Uterus (tissue), 2 donors: Measurements from ENCODE around the gene WBP1L.

Experiments
- CTCF ChIP-seq, 4 experiments: fragments of 200-600 bp in 2 of 4; fragments of 450-650 bp in 2 of 4; sonication (generic) in 2 of 4; IDR thresholded peaks; one replicate each; pipeline ENCODE4 v1.5.1; 2016 to 2019; ENCODE audit warnings: antibody characterized with exemption in 4 of 4, mild to moderate bottlenecking in 2 of 4, moderate library complexity in 1 of 4
- POLR2A ChIP-seq, 2 donors: fragments of 450-650 bp; IDR thresholded peaks; one replicate each; pipeline ENCODE4 v1.6.1; 2016; ENCODE audit warnings: antibody characterized with exemption in 2 of 2, mild to moderate bottlenecking in 1 of 2, moderate library complexity in 1 of 2

- no peak for TF ChIP-seq POLR2A (IDR thresholded peaks at IDR 0.05)
- no peak for TF ChIP-seq CTCF (IDR thresholded peaks at IDR 0.05)
Observed at GRCh38 chr10:102701796-102702195, 42.0 kb upstream of the WBP1L start.
